Tibial artery (tissue), 4 donors: ENCODE data around the gene PRAME.
"Not testable (repeated sequence)": the region's sequence is repeated elsewhere in the genome, so short reads cannot be mapped to it uniquely, and the experiment has no call there.

Experiments used
- DNase-seq, 2 donors: peaks; one replicate each; pipeline ENCODE4 v3.0.0-alpha.2; 2019
- H3K27ac ChIP-seq, 2 donors: fragments of 200-600 bp; sonication (generic) in 1 of 2; 1 replicate in 1 of 2; 2 replicates in 1 of 2; pipeline ENCODE4 v1.5.1; 2018 to 2019; ENCODE audit warnings: mild to moderate bottlenecking in 1 of 2
- H3K27me3 ChIP-seq, 2 donors: fragments of 200-600 bp; sonication (generic) in 1 of 2; one replicate each; pipeline versions ENCODE4 v1.5.1 to v1.6.0; 2016 to 2019
- H3K36me3 ChIP-seq, 3 donors: fragments of 200-600 bp; sonication (generic) in 2 of 3; one replicate each; pipeline ENCODE4 v1.5.1; 2016 to 2019; ENCODE audit warnings: mild to moderate bottlenecking in 2 of 3
- H3K4me1 ChIP-seq, 4 donors: fragments of 200-600 bp; sonication (generic) in 2 of 4; 1 replicate in 3 of 4; 2 replicates in 1 of 4; pipeline ENCODE4 v1.5.1; 2016 to 2019
- H3K4me3 ChIP-seq, 2 donors: fragments of 200-600 bp; sonication (generic) in 1 of 2; 1 replicate in 1 of 2; 2 replicates in 1 of 2; pipeline ENCODE4 v1.5.1; 2018 to 2019; ENCODE audit warnings: mild to moderate bottlenecking in 2 of 2
- H3K9me3 ChIP-seq, 3 donors: fragments of 200-600 bp; sonication (generic) in 1 of 3; one replicate each; pipeline ENCODE4 v1.5.1; 2016 to 2019
- intact Hi-C: fragments of 100-400 bp; cut with DNase I; formaldehyde crosslinking; loops from one replicate; pipeline ENCODE4 v1.15.0; 2023; ENCODE audit warnings: low total_unique reads
- TF ChIP-seq, protein P1 (sequence below), 2 experiments: fragments of 200-600 bp in 1 of 2; fragments of 450-650 bp in 1 of 2; IDR thresholded peaks; one replicate each; pipeline ENCODE4 v1.5.1; 2017 to 2019; ENCODE audit warnings: antibody characterized with exemption in 2 of 2, mild to moderate bottlenecking in 1 of 2, moderate library complexity in 1 of 2

Gene PRAME, protein sequence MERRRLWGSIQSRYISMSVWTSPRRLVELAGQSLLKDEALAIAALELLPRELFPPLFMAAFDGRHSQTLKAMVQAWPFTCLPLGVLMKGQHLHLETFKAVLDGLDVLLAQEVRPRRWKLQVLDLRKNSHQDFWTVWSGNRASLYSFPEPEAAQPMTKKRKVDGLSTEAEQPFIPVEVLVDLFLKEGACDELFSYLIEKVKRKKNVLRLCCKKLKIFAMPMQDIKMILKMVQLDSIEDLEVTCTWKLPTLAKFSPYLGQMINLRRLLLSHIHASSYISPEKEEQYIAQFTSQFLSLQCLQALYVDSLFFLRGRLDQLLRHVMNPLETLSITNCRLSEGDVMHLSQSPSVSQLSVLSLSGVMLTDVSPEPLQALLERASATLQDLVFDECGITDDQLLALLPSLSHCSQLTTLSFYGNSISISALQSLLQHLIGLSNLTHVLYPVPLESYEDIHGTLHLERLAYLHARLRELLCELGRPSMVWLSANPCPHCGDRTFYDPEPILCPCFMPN

DNA sequence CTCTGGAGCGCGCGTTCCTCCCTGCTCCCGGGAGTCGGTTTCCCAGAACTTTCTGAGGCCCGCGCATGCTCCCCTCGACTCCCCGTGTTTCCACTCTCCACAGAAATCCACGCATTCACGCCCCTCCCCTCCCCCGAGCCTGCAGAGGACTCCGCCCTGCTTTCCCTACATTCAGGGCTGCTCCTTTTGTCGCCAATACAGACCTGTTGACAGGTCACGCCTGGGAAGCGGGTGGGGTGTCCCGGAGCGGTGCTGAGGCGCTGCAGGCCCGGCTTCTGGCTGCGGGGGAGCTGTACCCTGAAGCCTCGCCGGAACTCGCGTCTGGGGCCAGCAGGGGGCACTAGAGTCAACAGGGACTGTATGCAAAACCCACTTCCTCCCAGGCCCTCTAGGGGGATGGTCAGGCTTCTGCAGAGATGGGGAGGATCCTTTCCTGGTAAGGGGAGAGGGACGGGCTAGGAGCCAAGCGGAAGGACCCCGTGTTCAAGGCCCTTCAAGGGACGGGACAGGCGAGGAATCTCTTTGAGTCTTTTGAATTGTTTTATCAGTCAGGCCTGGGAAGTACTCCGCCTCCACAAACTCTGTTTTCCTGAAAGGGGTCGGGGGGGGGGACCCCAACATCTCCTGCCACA is at the start of gene PRAME:
Gene PRAME, minus strand, starts transcription at position 294 of the 632 bp plus-strand sequence. CDS start 2,433 bp downstream, outside the sequence.
- Histone ChIP-seq H3K4me3 (no peak within 1 kb of the TSS), H3K36me3 (no peaks in the 10 kb centered on the region)
- intact Hi-C loops: no loop called here

DNA sequence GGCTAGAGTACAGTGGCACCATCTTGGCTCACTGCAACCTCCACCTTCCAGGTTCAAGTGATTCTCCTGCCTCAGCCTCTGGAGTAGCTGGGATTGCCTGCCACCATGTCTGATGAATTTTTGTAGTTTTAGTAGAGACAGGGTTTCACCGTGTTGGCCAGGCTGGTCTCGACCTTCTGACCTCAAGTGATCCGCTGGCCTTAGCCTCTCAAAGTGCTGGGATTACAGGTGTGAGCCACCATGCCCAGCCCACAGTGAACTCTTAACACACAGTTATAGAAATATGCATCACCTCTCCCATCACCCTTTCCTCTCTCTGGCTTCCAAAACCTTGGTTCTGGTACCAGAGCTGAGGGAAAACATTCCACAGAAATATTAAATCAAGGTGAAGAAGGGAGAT is 49.0 kb upstream of the PRAME start:
- DNase-seq, H3K27ac ChIP-seq, H3K4me3 ChIP-seq, intact Hi-C loops, H3K36me3 ChIP-seq, H3K27me3 ChIP-seq, H3K4me1 ChIP-seq, H3K9me3 ChIP-seq: not testable (repeated sequence)

More for the DNA sequence above, at the start of gene PRAME:
- Histone ChIP-seq H3K9me3 (no peaks in the 10 kb centered on the region), H3K27me3 (no peaks in the 10 kb centered on the region), H3K27ac (no peak within 1 kb of the TSS), H3K4me1 (no peaks in the 10 kb centered on the region)
- DNase-seq: no peak
- TF ChIP-seq, protein P1, sequence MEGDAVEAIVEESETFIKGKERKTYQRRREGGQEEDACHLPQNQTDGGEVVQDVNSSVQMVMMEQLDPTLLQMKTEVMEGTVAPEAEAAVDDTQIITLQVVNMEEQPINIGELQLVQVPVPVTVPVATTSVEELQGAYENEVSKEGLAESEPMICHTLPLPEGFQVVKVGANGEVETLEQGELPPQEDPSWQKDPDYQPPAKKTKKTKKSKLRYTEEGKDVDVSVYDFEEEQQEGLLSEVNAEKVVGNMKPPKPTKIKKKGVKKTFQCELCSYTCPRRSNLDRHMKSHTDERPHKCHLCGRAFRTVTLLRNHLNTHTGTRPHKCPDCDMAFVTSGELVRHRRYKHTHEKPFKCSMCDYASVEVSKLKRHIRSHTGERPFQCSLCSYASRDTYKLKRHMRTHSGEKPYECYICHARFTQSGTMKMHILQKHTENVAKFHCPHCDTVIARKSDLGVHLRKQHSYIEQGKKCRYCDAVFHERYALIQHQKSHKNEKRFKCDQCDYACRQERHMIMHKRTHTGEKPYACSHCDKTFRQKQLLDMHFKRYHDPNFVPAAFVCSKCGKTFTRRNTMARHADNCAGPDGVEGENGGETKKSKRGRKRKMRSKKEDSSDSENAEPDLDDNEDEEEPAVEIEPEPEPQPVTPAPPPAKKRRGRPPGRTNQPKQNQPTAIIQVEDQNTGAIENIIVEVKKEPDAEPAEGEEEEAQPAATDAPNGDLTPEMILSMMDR (IDR thresholded peaks at IDR 0.05): no peak

DNA sequence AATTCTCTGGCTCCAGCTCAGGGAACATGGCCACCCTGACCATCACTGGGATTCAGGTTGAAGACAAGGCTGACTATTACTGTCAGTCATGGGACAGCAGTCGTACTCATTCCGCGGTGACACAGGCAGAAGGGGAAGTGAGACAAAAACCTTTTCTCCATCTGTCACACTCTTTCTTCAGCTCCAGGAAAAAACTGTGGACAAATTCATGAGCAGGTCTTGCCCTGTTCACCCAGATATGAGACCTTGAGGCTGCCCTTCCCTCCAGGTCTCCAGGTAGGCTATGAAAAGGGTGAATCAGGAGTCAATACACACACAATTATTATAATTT is 46.0 kb upstream of the PRAME start:
- Histone ChIP-seq H3K9me3 (peaks cover 0 to 7% (median 0%) of the 10 kb centered on the region in 3 donors), H3K27me3 (peaks cover 0 to 10% of the 10 kb centered on the region in 2 donors), H3K4me3 (no peak overlapping the region), H3K4me1 (no peaks in the 10 kb centered on the region), H3K36me3 (no peaks in the 10 kb centered on the region), H3K27ac (no peak overlapping the region)
- DNase-seq: no peak
- intact Hi-C loops: no loop called here
- TF ChIP-seq, protein P1 (IDR thresholded peaks at IDR 0.05): no peak

DNA sequence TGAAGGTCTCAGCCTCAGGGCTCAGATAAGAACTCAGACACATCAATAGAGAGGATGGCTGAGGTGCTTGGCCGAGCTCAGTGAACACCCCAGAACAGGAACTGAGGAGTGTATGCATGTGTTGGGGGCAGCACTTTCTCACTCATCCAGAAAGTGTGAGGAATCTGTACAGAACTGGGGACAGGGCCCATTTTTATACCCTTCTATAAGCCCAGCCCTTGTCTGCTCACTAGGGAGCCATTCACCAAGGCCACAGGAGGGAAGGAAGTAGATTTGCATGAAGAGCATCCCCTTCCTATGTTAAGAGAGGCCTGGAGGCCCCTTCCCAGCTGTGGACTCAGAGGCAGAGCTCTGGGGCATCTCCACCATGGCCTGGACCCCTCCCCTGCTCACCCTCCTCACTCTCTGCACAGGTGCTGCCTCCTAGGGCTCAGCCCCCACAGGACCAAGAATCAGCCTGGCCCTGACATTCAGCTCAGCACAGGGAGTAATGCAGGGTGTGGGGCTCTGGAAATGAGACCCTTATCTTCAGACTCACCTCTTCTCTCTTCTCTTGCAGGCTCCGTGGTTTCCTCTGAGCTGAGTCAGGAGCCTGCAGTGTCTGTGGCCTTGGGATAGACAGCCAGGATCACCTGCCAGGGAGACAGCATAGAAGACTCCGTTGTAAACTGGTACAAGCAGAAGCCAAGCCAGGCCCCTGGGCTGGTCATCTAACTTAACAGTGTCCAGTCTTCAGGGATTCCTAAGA is 45.4 kb upstream of the PRAME start:
- Histone ChIP-seq H3K36me3 (no peaks in the 10 kb centered on the region), H3K27ac (no peak overlapping the region), H3K27me3 (peaks cover 0 to 12% of the 10 kb centered on the region in 2 donors), H3K4me1 (no peaks in the 10 kb centered on the region), H3K4me3 (no peak overlapping the region), H3K9me3 (peaks cover 0 to 7% (median 0%) of the 10 kb centered on the region in 3 donors)
- no peak for DNase-seq
- TF ChIP-seq, protein P1 (IDR thresholded peaks at IDR 0.05): no peak
- intact Hi-C loops: no loop called here

DNA sequence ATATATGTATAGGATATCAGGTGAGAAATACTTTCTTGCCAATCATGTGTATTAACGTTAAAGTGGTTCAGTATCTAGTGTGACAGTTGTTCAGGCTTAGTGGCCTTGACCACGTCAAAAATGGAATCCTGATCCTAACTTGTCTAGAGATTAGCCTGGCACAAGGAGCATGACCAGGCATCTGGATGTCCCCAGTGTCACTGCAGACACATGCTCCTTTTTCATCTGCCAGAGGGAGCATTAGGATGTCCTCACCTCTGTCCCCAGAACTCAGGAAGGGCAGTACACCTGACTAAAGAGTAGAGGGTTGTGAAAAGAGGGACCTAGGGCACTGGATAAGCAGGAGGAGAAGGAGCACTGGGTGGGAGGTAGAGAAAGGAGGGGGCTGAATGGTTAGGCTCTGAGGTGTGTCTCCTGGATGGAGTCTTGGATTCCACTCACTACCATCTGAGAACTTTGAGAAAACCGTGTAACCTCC is 44.4 kb upstream of the PRAME start:
- H3K27ac ChIP-seq: no peak overlapping the region
- intact Hi-C loops: no loop called here
- no peak overlapping the region for H3K4me3 ChIP-seq
- no peaks in the 10 kb centered on the region for H3K4me1 ChIP-seq
- no peak for DNase-seq
- no peaks in the 10 kb centered on the region for H3K36me3 ChIP-seq
- peaks cover 0 to 7% (median 0%) of the 10 kb centered on the region in 3 donors for H3K9me3 ChIP-seq
- TF ChIP-seq, protein P1 (IDR thresholded peaks at IDR 0.05): no peak
- peaks cover 0 to 12% of the 10 kb centered on the region in 2 donors for H3K27me3 ChIP-seq
